Suprapubic skin (tissue), 4 donors: ENCODE data around the gene FAU. TPM values are rescaled to one million over a fixed set of nuclear protein-coding genes. Genes with fewer than 3 reads are reported as not detected.
"Not testable (repeated sequence)": the region's sequence is repeated elsewhere in the genome, so short reads cannot be mapped to it uniquely, and the experiment has no call there.

ENCODE experiments used
- DNase-seq, 2 donors: peaks; one replicate each; pipeline ENCODE4 v3.0.0-alpha.2; 2019; ENCODE audit warnings: low spot score in 2 of 2
- H3K27ac ChIP-seq: fragments of 200-600 bp; sonication (generic); one replicate; pipeline ENCODE4 v1.5.1; 2019
- H3K27me3 ChIP-seq: fragments of 200-600 bp; sonication (generic); one replicate; pipeline ENCODE4 v1.5.1; 2019
- H3K36me3 ChIP-seq: fragments of 200-600 bp; sonication (generic); one replicate; pipeline ENCODE4 v1.5.1; 2019
- H3K4me1 ChIP-seq: fragments of 200-600 bp; sonication (generic); one replicate; pipeline ENCODE4 v1.5.1; 2019
- H3K4me3 ChIP-seq: fragments of 200-600 bp; sonication (generic); one replicate; pipeline ENCODE4 v1.5.1; 2019; ENCODE audit warnings: mild to moderate bottlenecking
- H3K9me3 ChIP-seq: fragments of 200-600 bp; sonication (generic); one replicate; pipeline ENCODE4 v1.5.1; 2019
- CTCF ChIP-seq, 2 donors: fragments of 200-600 bp in 1 of 2; fragments of 450-650 bp in 1 of 2; sonication (generic) in 1 of 2; IDR thresholded peaks; one replicate each; pipeline ENCODE4 v1.5.1; 2016 to 2019; ENCODE audit warnings: antibody characterized with exemption in 2 of 2, mild to moderate bottlenecking in 1 of 2, moderate library complexity in 1 of 2
- EP300 ChIP-seq: sonication (generic); formaldehyde crosslinking; IDR thresholded peaks from one replicate; pipeline ENCODE4 v1.6.1; 2017; ENCODE audit warnings: antibody characterized with exemption
- POLR2A ChIP-seq, 2 donors: fragments of 450-650 bp; IDR thresholded peaks; one replicate each; pipeline ENCODE4 v1.6.1; 2017; ENCODE audit warnings: antibody characterized with exemption in 2 of 2, mild to moderate bottlenecking in 2 of 2, moderate library complexity in 2 of 2
- POLR2AphosphoS5 ChIP-seq, 3 donors: sonication (generic); formaldehyde crosslinking; IDR thresholded peaks; one replicate each; pipeline ENCODE4 v1.6.1; 2017; ENCODE audit warnings: antibody characterized with exemption in 3 of 3
- WGBS: methylation state at CpG from one replicate; pipeline ENCODE4 v1.1.5; 2018; 5-methylcytosine and 5-hydroxymethylcytosine counted together
- total RNA-seq, 4 donors: library from RNA; depleted of rRNA; stranded (reverse); fragments of >200 nt; gene quantifications; one replicate each; pipeline ENCODE4 v1.1.0, GENCODE V29; 2016

Gene FAU
- total RNA-seq, 4 donors from 2014 or later: 584 to 609 (median 602) TPM

- Histone ChIP-seq H3K4me1 (no peaks in the 10 kb centered on the region), H3K36me3 (no peaks in the 10 kb centered on the region), H3K4me3 (no peak overlapping the region), H3K27ac (no peak overlapping the region), H3K9me3 (no peaks in the 10 kb centered on the region), H3K27me3 (no peaks in the 10 kb centered on the region)
- WGBS: 86% methylated on average over 3 of the region's 3 CpGs
- TF ChIP-seq POLR2AphosphoS5 (IDR thresholded peaks at IDR 0.05): no peak
- no peak for TF ChIP-seq CTCF (IDR thresholded peaks at IDR 0.05)
- no peak for TF ChIP-seq POLR2A (IDR thresholded peaks at IDR 0.05)
- no peak for TF ChIP-seq EP300
- peak in 1 of 2 donors; percentile 27 for DNase-seq
Observed at GRCh38 chr11:65156926-65157325, 35.0 kb upstream of the FAU start.

GRCh38 chr11:65156256-65156655 is 34.3 kb upstream of the FAU start:
- 96% methylated on average over 3 of the region's 3 CpGs for WGBS

GRCh38 chr11:65152122-65152521 is 30.2 kb upstream of the FAU start:
- peaks cover 10% of the 10 kb centered on the region for H3K4me1 ChIP-seq
- H3K27ac ChIP-seq: no peak overlapping the region
- no peaks in the 10 kb centered on the region for H3K9me3 ChIP-seq
- DNase-seq: no peak
- H3K36me3 ChIP-seq: no peaks in the 10 kb centered on the region
- H3K27me3 ChIP-seq: no peaks in the 10 kb centered on the region
- no peak overlapping the region for H3K4me3 ChIP-seq
- no peak for TF ChIP-seq POLR2AphosphoS5 (IDR thresholded peaks at IDR 0.05)
- TF ChIP-seq EP300: no peak
- TF ChIP-seq POLR2A (IDR thresholded peaks at IDR 0.05): no peak
- no peak for TF ChIP-seq CTCF (IDR thresholded peaks at IDR 0.05)
- WGBS: 78% methylated on average over 2 of the region's 2 CpGs

More at GRCh38 chr11:65156256-65156655, 34.3 kb upstream of the FAU start:
- H3K27ac ChIP-seq: no peak overlapping the region
- no peaks in the 10 kb centered on the region for H3K9me3 ChIP-seq
- H3K4me3 ChIP-seq: no peak overlapping the region
- H3K27me3 ChIP-seq: no peaks in the 10 kb centered on the region
- DNase-seq: peak in 1 of 2 donors; percentile 10
- no peaks in the 10 kb centered on the region for H3K36me3 ChIP-seq
- TF ChIP-seq EP300 (no peak), POLR2A (IDR thresholded peaks at IDR 0.05) (no peak), CTCF (IDR thresholded peaks at IDR 0.05) (no peak), POLR2AphosphoS5 (IDR thresholded peaks at IDR 0.05) (no peak)
- H3K4me1 ChIP-seq: no peaks in the 10 kb centered on the region

- Histone ChIP-seq H3K4me3 (no peak overlapping the region), H3K27me3 (no peaks in the 10 kb centered on the region), H3K4me1 (peaks cover 10% of the 10 kb centered on the region), H3K36me3 (no peaks in the 10 kb centered on the region), H3K27ac (no peak overlapping the region), H3K9me3 (no peaks in the 10 kb centered on the region)
- 72% methylated on average over 3 of the region's 3 CpGs for WGBS
- DNase-seq: peak in 1 of 2 donors; percentile 28
- TF ChIP-seq CTCF (IDR thresholded peaks at IDR 0.05) (no peak), EP300 (no peak), POLR2AphosphoS5 (IDR thresholded peaks at IDR 0.05) (no peak), POLR2A (IDR thresholded peaks at IDR 0.05) (no peak)
Observed at GRCh38 chr11:65151331-65151899, 29.5 kb upstream of the FAU start.

GRCh38 chr11:65150509-65151299 is 28.8 kb upstream of the FAU start:
- no peaks in the 10 kb centered on the region for H3K9me3 ChIP-seq
- no peak overlapping the region for H3K4me3 ChIP-seq
- no peaks in the 10 kb centered on the region for H3K36me3 ChIP-seq
- H3K27me3 ChIP-seq: no peaks in the 10 kb centered on the region
- H3K27ac ChIP-seq: no peak overlapping the region
- peaks cover 10% of the 10 kb centered on the region for H3K4me1 ChIP-seq
- peak; percentile 85 to 86 for DNase-seq
- 31% methylated on average over 9 of the region's 12 CpGs for WGBS
- no peak for TF ChIP-seq EP300
- no peak for TF ChIP-seq POLR2AphosphoS5 (IDR thresholded peaks at IDR 0.05)
- TF ChIP-seq CTCF (IDR thresholded peaks at IDR 0.05): no peak
- no peak for TF ChIP-seq POLR2A (IDR thresholded peaks at IDR 0.05)

GRCh38 chr11:65150131-65150508 is 28.2 kb upstream of the FAU start:
- H3K27ac ChIP-seq, H3K27me3 ChIP-seq, H3K36me3 ChIP-seq, H3K4me3 ChIP-seq, H3K9me3 ChIP-seq, H3K4me1 ChIP-seq: not testable (repeated sequence)
- 69% methylated on average over 10 of the region's 10 CpGs for WGBS
- DNase-seq: peak in 1 of 2 donors; percentile 44
